Pancreas (tissue), 10 donors: ENCODE measurements around the gene AGO3. TPM values are rescaled to one million over a fixed set of nuclear protein-coding genes. Genes with fewer than 3 reads are reported as not detected.

Source experiments
- ATAC-seq, 4 donors: fragments of 200-7000 bp; cut with Tn5 transposase; one replicate each; pipeline versions ENCODE4 v1.8.0 to v1.9.1; 2020; ENCODE audit warnings: mild to moderate bottlenecking in 4 of 4, moderate library complexity in 4 of 4
- DNase-seq, 6 donors: peaks; one replicate each; pipeline ENCODE4 v3.0.0-alpha.2; 2020
- FAIRE-seq: peaks from 2 replicates; lab custom pipeline; 2012; peaks lifted over from hg19 to GRCh38; lab: Jason Lieb, UNC
- H3K27ac ChIP-seq, 4 donors: fragments of 200-600 bp; sonication (generic); 1 replicate in 3 of 4; 2 replicates in 1 of 4; pipeline versions ENCODE4 v1.5.0 to v1.8.0; 2020
- H3K27me3 ChIP-seq, 4 donors: fragments of 200-600 bp; one replicate each; pipeline ENCODE4 v1.8.0; 2021
- H3K36me3 ChIP-seq, 3 donors: fragments of 200-600 bp; sonication (generic) in 1 of 3; one replicate each; pipeline versions ENCODE4 v1.5.0 to v1.8.0; 2020 to 2021
- H3K4me1 ChIP-seq, 3 donors: fragments of 200-600 bp; one replicate each; pipeline ENCODE4 v1.8.0; 2021
- H3K4me3 ChIP-seq, 4 donors: fragments of 200-600 bp; sonication (generic) in 2 of 4; one replicate each; pipeline versions ENCODE4 v1.5.0 to v1.8.0; 2020 to 2021
- H3K9me3 ChIP-seq, 4 donors: fragments of 200-600 bp; one replicate each; pipeline ENCODE4 v1.8.0; 2021
- CTCF ChIP-seq, 4 donors: fragments of 200-600 bp; sonication (generic) in 3 of 4; IDR thresholded peaks; one replicate each; pipeline versions ENCODE4 v1.5.0 to v1.8.0; 2021; ENCODE audit warnings: antibody characterized with exemption in 4 of 4
- WGBS, 2 donors: extraction: QIAGEN DNeasy Blood & Tissue Kit; methylation state at CpG; one replicate each; pipeline ENCODE4 v1.1.7; 2013; 5-methylcytosine and 5-hydroxymethylcytosine counted together
- intact Hi-C, 3 donors: fragments of 100-400 bp; cut with DNase I; formaldehyde crosslinking; loops; one replicate each; pipeline versions ENCODE4 v1.11.1 to v1.14.2; 2022
- polyA plus RNA-seq, 2 donors: library from polyadenylated mRNA; stranded (reverse); fragments of 200-250 nt; gene quantifications; one replicate each; pipeline ENCODE4 v1.2.3, GENCODE V29; 2013
- total RNA-seq, 6 donors: library from RNA; stranded (reverse); fragmentation: NEBNext Ultra II Directional in 4 of 6; extraction: Animal tissue kit (Norgen Biotek cat#: 25700) in 4 of 6; gene quantifications; one replicate each; pipeline versions ENCODE4 v1.2.1 to v1.2.4, GENCODE V29; 2021 to 2023
- donor health status: healthy with polysubstance abuse.
- donor health status: DM: no; HTN: no; CAD: no; lungs with moderate emphysema.
- donor health status: DM: no; HTN: no; CAD: no.
- donor health status: control.
- donor health status: control.
- donor health status: Bipolar disorder and iron deficiency.
- donor health status: DM: yes; HTN: yes; CAD: no.
- donor health status: DM: no; HTN: no; CAD: no.
- donor health status: DM: no; HTN: no; CAD: no.
- donor health status: DM: yes; HTN: yes; CAD: no.

AGO3 gene
- total and polyA plus RNA-seq, 8 donors, result 2.2 to 16.6 (median 9.5) TPM

DNA sequence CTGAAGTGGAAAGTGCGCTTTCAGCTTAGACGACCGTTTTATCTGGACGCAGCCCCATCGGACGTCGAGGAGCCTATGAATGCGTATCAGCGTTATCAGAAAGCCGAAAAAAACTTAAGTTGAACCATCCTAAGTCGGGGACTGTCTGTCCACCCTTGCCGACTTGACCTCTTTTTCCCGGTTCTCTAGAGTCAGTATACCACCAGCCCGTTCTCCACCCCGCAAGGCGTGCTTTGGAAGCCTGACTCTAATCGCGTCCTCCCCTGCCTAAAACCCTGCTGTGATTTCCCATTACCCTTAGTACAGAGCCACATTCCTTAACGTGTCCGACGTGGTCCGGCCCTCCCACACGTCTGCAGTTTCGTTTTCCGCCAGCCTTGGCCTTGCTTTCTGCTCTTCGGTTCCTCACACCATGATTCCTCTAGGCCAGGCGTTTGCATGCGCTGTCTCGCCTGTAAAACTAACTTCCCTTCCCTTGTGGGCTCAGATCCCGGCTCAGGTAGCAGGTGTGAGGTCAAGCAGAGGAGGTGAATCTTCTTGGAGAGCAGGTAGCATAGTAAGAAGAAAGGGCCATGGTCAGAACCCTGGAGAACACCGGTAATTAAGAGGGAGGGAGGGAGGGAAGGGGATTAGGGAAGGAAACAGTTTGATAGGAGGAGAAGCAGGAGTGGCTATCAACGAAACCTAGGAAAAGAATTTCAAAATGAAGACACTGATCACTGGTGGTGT, 158.7 kb downstream of the AGO3 start:
- Histone ChIP-seq H3K4me3 (peak overlapping the region; percentile 94 to 98 (median 96)), H3K36me3 (peaks cover 0 to 13% (median 6%) of the 10 kb centered on the region in 3 donors), H3K9me3 (no peaks in the 10 kb centered on the region), H3K27ac (peak overlapping the region in 2 of 4 donors; percentile 86), H3K4me1 (peaks cover 0 to 9% (median 5%) of the 10 kb centered on the region in 3 donors), H3K27me3 (no peaks in the 10 kb centered on the region)
- ATAC-seq, result peak in 3 of 4 donors; percentile 0 to 9 (median 6)
- intact Hi-C loops, result loop anchor here in 2 of 3 donors (10.0 kb wide), 4 partner anchors 95 to 335 kb away; no protein-coding TSS in a partner anchor
- DNase-seq, result peak in 3 of 6 donors; percentile 19 to 47 (median 28)
- no peak for FAIRE-seq
- WGBS, 2 donors, result 4 to 6% methylated on average over 32 of the region's 32 CpGs
- TF ChIP-seq CTCF (IDR thresholded peaks at IDR 0.05), result no peak

DNA sequence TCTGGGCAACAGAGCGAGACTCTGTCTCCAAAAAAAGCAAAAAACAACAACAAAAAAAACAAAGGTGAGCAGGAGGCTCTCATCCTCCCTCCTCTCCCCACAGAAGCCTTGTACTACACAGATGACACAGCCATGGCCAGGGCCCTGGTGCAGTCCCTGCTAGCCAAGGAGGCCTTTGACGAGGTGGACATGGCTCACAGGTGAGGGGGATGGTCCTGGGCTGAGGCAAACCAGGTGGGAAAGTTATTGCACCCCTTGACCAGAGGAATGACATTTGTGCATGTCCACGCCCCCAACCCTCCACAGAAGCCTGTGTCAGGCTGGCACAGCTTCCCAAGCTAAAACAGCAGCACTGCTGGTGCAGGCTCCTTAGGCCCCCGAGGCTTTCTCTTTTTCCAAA, 160.2 kb downstream of the AGO3 start:
- H3K27me3 ChIP-seq, result no peaks in the 10 kb centered on the region
- 89 to 95% methylated on average over 4 of the region's 4 CpGs for WGBS, 2 donors
- FAIRE-seq (no peak), DNase-seq (peak in 2 of 6 donors; percentile 12 to 33), ATAC-seq (no peak)
- intact Hi-C loops, result loop anchor here in 2 of 3 donors (10.0 kb wide), 4 partner anchors 94 to 334 kb away; no protein-coding TSS in a partner anchor
- H3K27ac ChIP-seq, result no peak overlapping the region
- H3K4me1 ChIP-seq, result peaks cover 0 to 9% (median 5%) of the 10 kb centered on the region in 3 donors
- TF ChIP-seq CTCF (IDR thresholded peaks at IDR 0.05), result no peak
- peaks cover 0 to 13% (median 6%) of the 10 kb centered on the region in 3 donors for H3K36me3 ChIP-seq
- H3K9me3 ChIP-seq, result no peaks in the 10 kb centered on the region
- H3K4me3 ChIP-seq, result no peak overlapping the region

DNA sequence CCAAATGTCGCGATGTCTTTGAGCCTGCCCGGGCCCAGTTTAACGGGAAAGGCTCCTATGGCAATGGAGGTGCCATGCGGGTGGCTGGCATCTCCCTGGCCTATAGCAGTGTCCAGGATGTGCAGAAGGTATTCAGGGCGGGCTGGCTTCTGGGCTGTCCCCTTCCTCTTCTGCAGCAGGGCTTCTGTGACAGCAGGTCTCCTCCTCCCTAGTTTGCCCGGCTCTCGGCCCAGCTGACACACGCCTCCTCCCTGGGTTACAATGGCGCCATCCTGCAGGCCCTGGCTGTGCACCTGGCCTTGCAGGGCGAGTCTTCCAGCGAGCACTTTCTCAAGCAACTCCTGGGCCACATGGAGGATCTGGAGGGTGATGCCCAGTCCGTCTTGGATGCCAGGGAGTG, 160.8 kb downstream of the AGO3 start:
- DNase-seq (peak in 3 of 6 donors; percentile 13 to 42 (median 32)), FAIRE-seq (no peak), ATAC-seq (no peak)
- Histone ChIP-seq H3K9me3 (no peaks in the 10 kb centered on the region), H3K4me3 (no peak overlapping the region), H3K27ac (no peak overlapping the region), H3K36me3 (peaks cover 0 to 13% (median 6%) of the 10 kb centered on the region in 3 donors), H3K27me3 (no peaks in the 10 kb centered on the region), H3K4me1 (peaks cover 0 to 9% (median 5%) of the 10 kb centered on the region in 3 donors)
- WGBS, 2 donors, result 90 to 93% methylated on average over 13 of the region's 13 CpGs
- TF ChIP-seq CTCF (IDR thresholded peaks at IDR 0.05), result no peak
- intact Hi-C loops, result loop anchor here in 2 of 3 donors (10.0 kb wide), 4 partner anchors 93 to 333 kb away; no protein-coding TSS in a partner anchor

DNA sequence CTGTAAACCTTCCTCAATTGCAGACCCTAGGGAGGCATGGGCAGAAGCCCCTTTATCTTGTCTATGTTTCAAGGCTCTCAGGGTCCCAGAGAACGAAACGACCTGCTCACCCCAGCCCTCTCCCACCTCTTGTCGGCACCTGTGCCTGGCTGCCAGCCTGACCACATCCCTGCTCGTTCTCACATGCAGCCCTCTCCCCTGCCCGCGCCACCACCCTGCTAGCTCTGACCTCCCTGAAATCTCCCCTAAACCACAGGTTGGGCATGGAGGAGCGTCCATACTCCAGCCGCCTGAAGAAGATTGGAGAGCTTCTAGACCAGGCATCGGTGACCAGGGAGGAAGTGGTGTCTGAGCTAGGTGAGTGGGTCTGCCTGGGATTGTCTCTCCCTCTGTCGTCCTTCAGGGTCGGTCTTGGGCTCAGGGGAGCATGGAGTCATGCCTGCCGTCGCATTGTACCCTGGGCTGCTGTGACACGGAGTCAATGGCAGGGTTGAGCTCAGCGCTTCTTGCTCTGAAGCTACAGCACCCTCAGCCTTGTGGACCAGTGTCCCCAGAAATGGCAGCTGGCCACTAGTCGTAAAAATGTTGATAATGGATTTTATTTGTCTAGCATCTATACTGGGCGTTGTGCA, 161.4 kb downstream of the AGO3 start:
- no peak for TF ChIP-seq CTCF (IDR thresholded peaks at IDR 0.05)
- Histone ChIP-seq H3K36me3 (peaks cover 0 to 13% (median 6%) of the 10 kb centered on the region in 3 donors), H3K27ac (no peak overlapping the region), H3K4me3 (no peak overlapping the region), H3K4me1 (peaks cover 0 to 9% (median 5%) of the 10 kb centered on the region in 3 donors), H3K9me3 (no peaks in the 10 kb centered on the region), H3K27me3 (no peaks in the 10 kb centered on the region)
- FAIRE-seq, result no peak
- intact Hi-C loops, result loop anchor here in 2 of 3 donors (10.0 kb wide), 4 partner anchors 93 to 333 kb away; no protein-coding TSS in a partner anchor
- DNase-seq, result peak in 3 of 6 donors; percentile 13 to 55 (median 23)
- ATAC-seq, result no peak
- WGBS, 2 donors, result 90% methylated on average over 17 of the region's 17 CpGs
